ENCODE measurements around the gene FAM200C. TPM values are rescaled to one million over a fixed set of nuclear protein-coding genes. Genes with fewer than 3 reads are reported as not detected.
A peak's percentile ranks its signal among the peaks of the same experiment; 100 is the strongest.

The FAM200C gene
- total and polyA plus RNA-seq, 9 of the 15 experiments (the other 6 are each of a cell fraction or from before 2014, with no cell fraction given) = 1.3 to 7.0 (median 1.8) TPM

GRCh38 chr5:160369990-160370712 lies 29.7 kb downstream of the FAM200C start, which contains the start of gene C1QTNF2:
TSS of gene C1QTNF2 (minus strand) at chr5:160370626. CDS start at chr5:160355011, 15,615 bp downstream.
- Histone ChIP-seq H3K27me3 (ENCODE audit: control insufficient read depth in 2 of 2, insufficient read depth in 2 of 2, low read length in 2 of 2) (peaks cover 34 to 37% of the 10 kb centered on the region in 2 experiments), H3K9ac (ENCODE audit: insufficient read depth in 1 of 2, low read depth in 2 of 2, low read length in 2 of 2) (peak within 1 kb of the TSS in 1 of 2 experiments; percentile 37; a peak in 1 of 4 replicates), H3K4me1 (replicated peaks in 1 of 2; ENCODE audit: control insufficient read depth in 2 of 2, insufficient read depth in 2 of 2, low read length in 2 of 2) (peaks cover 6% of the 10 kb centered on the region in 2 experiments; a peak in 4 of 5 replicates), H4K20me1 (replicated peaks; ENCODE audit: control insufficient read depth, insufficient read depth, low read length) (0 out of 2 replicates have a peak, but pooled peaks cover 6% of the 10 kb centered on the region), H3K9me1 (ENCODE audit: control insufficient read depth, insufficient read depth, low read length) (no peaks in the 10 kb centered on the region), H3K4me2 (ENCODE audit: insufficient read depth, low read length) (peak within 1 kb of the TSS; percentile 39), H3K79me2 (ENCODE audit: control insufficient read depth, insufficient read depth, low read length) (no peaks in the 10 kb centered on the region), H3K36me3 (ENCODE audit: control insufficient read depth, insufficient read depth, low read length) (no peaks in the 10 kb centered on the region), H3K27ac (ENCODE audit: extremely low read depth, low read depth, low read length) (no peak within 1 kb of the TSS), H3K9me3 (replicated peaks; ENCODE audit: control insufficient read depth, insufficient read depth, low read depth, low read length) (no peaks in the 10 kb centered on the region), H2AFZ (ENCODE audit: low read depth, low read length) (no peak within 1 kb of the TSS; the same call in 1 of the 2 replicates), H3K4me3 (peak within 1 kb of the TSS; percentile 31)
- in situ Hi-C loops (cut with MboI) (no loop called here), intact Hi-C loops (cut with micrococcal nuclease) (loop anchor here (1.0 kb wide), 1 partner anchor 43 kb away; no protein-coding TSS in a partner anchor)
- BruUV-seq (replicated peaks) = no TSS peak
- peak in 2 of 4 experiments; percentile 26 to 31 for DNase-seq (ENCODE audit: extremely low read depth in 1 of 4, low spot score in 3 of 4)
- WGBS (ENCODE audit: insufficient coverage, low coverage, missing lambda C conversion rate) = under 1% methylated on average over 26 of the region's 45 CpGs
- POLR2A ChIA-PET = interaction anchor here (0.7 kb wide), 1 partner anchor 174 kb away, joined by 3 read pairs; no protein-coding TSS in a partner anchor
- peak; percentile 71 for ATAC-seq
- no peak for FAIRE-seq
- CTCF ChIA-PET (ENCODE audit: low intra/inter-chr PET ratio) = no interaction called here
- TF ChIP-seq TFE3 (CRISPR knock-in tag; IDR thresholded peaks at IDR 0.05) = peak; percentile 58; the same call in 1 of the 2 replicates
- no peak for TF ChIP-seq GTF3C2 (IDR thresholded peaks at IDR 0.05; ENCODE audit: borderline replicate concordance, extremely low read depth, insufficient read length)
- peak; percentile 72 for TF ChIP-seq L3MBTL2 (IDR thresholded peaks at IDR 0.05)
- TF ChIP-seq REST (IDR thresholded peaks at IDR 0.05; ENCODE audit: borderline replicate concordance) = no peak
- no peak for TF ChIP-seq REST (CRISPR knock-in tag; IDR thresholded peaks at IDR 0.05; ENCODE audit: low read depth)
- no peak for TF ChIP-seq ZNF583 (CRISPR knock-in tag; IDR thresholded peaks at IDR 0.05)
- peak; percentile 91 for TF ChIP-seq USF2 (CRISPR knock-in tag; IDR thresholded peaks at IDR 0.05)

Measured in K562 (cell line).